Spleen (tissue), 7 donors: ENCODE results near the gene ANKRD44.

Experiments used
- POLR2AphosphoS5 ChIP-seq, 3 donors: sonication (generic); formaldehyde crosslinking; IDR thresholded peaks; one replicate each; pipeline ENCODE4 v1.5.1; 2017; ENCODE audit warnings: antibody characterized with exemption in 3 of 3
- TF ChIP-seq, protein P1 (sequence below), 11 experiments: fragments of 200-600 bp in 7 of 11; fragments of 450-650 bp in 4 of 11; sonication (generic) in 4 of 11; IDR thresholded peaks in 8 of 11; conservative IDR thresholded peaks in 3 of 11; 1 replicate in 7 of 11; 2 replicates in 4 of 11; pipeline versions ENCODE4 v1.4.0 to v1.8.0; 2016 to 2021; ENCODE audit warnings: antibody characterized with exemption in 11 of 11, inconsistent platforms in 4 of 11, mild to moderate bottlenecking in 1 of 11
- donor health status: DM: no; HTN: no; CAD: no; lungs with moderate emphysema.
- donor health status: DM: no; HTN: no; CAD: no.
- donor health status: DM: no; HTN: no; CAD: no.

- TF ChIP-seq, protein P1, sequence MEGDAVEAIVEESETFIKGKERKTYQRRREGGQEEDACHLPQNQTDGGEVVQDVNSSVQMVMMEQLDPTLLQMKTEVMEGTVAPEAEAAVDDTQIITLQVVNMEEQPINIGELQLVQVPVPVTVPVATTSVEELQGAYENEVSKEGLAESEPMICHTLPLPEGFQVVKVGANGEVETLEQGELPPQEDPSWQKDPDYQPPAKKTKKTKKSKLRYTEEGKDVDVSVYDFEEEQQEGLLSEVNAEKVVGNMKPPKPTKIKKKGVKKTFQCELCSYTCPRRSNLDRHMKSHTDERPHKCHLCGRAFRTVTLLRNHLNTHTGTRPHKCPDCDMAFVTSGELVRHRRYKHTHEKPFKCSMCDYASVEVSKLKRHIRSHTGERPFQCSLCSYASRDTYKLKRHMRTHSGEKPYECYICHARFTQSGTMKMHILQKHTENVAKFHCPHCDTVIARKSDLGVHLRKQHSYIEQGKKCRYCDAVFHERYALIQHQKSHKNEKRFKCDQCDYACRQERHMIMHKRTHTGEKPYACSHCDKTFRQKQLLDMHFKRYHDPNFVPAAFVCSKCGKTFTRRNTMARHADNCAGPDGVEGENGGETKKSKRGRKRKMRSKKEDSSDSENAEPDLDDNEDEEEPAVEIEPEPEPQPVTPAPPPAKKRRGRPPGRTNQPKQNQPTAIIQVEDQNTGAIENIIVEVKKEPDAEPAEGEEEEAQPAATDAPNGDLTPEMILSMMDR (IDR thresholded peaks at IDR 0.05 in 8 of 11, conservative IDR thresholded peaks at IDR 0.05 in 3 of 11): peak in 10 of 11 experiments; percentile 30 to 80 (median 65)
- TF ChIP-seq POLR2AphosphoS5 (IDR thresholded peaks at IDR 0.05): peak in 1 of 3 donors; percentile 69
Observed at GRCh38 chr2:197168705-197169104, 141.9 kb downstream of the ANKRD44 start.
